ENCODE measurements around the gene SLIT3. TPM values are rescaled to one million over a fixed set of nuclear protein-coding genes. Genes with fewer than 3 reads are reported as not detected.

Gene SLIT3
- total RNA-seq, 4 donors from 2014 or later = 0.72 to 37.4 (median 5.3) TPM

- peaks cover 0 to 6% (median 0%) of the 10 kb centered on the region in 3 donors for H3K4me1 ChIP-seq
- H3K27ac ChIP-seq = no peak overlapping the region
- no peak for DNase-seq
- H3K27me3 ChIP-seq = peaks cover 0 to 24% (median 0%) of the 10 kb centered on the region in 4 donors
- no peak for TF ChIP-seq POLR2A (IDR thresholded peaks at IDR 0.05)
- TF ChIP-seq CTCF (IDR thresholded peaks at IDR 0.05) = no peak
- H3K9me3 ChIP-seq = no peaks in the 10 kb centered on the region
- no peak overlapping the region for H3K4me3 ChIP-seq
- no peaks in the 10 kb centered on the region for H3K36me3 ChIP-seq
- WGBS, 2 donors = 24 to 48% methylated on average over 2 of the region's 2 CpGs
- intact Hi-C loops (cut with DNase I) = no loop called here
Measured at GRCh38 chr5:169050146-169050571, 250.8 kb downstream of the SLIT3 start.

DNA sequence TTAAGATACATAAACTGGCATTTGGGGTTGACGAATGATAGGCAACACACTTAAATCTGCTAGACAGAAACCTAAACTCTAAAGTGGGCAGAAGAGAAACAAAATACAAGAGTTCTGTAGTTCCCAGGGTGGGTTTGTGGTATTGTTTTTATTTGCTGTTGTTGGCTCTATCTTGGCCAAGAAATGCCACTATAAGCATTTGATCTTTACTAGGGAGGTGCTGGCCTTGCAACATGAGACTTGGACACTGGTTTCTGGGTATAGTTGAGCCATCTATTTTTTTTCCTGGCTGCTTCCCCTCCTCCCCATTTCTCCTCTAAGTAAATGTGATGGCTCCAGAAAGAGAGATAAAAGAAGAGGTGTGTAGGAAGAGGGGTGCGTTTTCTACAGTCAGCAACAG is 251.2 kb downstream of the SLIT3 start:
- Histone ChIP-seq H3K4me1 (peaks cover 0 to 6% (median 0%) of the 10 kb centered on the region in 3 donors), H3K27ac (no peak overlapping the region), H3K4me3 (no peak overlapping the region), H3K9me3 (no peaks in the 10 kb centered on the region), H3K27me3 (peaks cover 0 to 24% (median 0%) of the 10 kb centered on the region in 4 donors), H3K36me3 (no peaks in the 10 kb centered on the region)
- TF ChIP-seq CTCF (IDR thresholded peaks at IDR 0.05) (no peak), POLR2A (IDR thresholded peaks at IDR 0.05) (no peak)
- WGBS, 2 donors = 78 to 100% methylated on average over 1 to 2 of the region's 2 CpGs
- no peak for DNase-seq
- intact Hi-C loops (cut with DNase I) = no loop called here

- WGBS, 2 donors = 88% methylated on average over 14 of the region's 14 CpGs
- Histone ChIP-seq H3K27ac (no peak overlapping the region), H3K4me1 (peaks cover 0 to 6% (median 0%) of the 10 kb centered on the region in 3 donors), H3K9me3 (no peaks in the 10 kb centered on the region), H3K36me3 (no peaks in the 10 kb centered on the region), H3K4me3 (no peak overlapping the region), H3K27me3 (peaks cover 0 to 24% (median 0%) of the 10 kb centered on the region in 4 donors)
- DNase-seq = no peak
- no peak for TF ChIP-seq POLR2A (IDR thresholded peaks at IDR 0.05)
- TF ChIP-seq CTCF (IDR thresholded peaks at IDR 0.05) = no peak
- intact Hi-C loops (cut with DNase I) = no loop called here
Measured at GRCh38 chr5:169048181-169049125, 252.5 kb downstream of the SLIT3 start.

DNA sequence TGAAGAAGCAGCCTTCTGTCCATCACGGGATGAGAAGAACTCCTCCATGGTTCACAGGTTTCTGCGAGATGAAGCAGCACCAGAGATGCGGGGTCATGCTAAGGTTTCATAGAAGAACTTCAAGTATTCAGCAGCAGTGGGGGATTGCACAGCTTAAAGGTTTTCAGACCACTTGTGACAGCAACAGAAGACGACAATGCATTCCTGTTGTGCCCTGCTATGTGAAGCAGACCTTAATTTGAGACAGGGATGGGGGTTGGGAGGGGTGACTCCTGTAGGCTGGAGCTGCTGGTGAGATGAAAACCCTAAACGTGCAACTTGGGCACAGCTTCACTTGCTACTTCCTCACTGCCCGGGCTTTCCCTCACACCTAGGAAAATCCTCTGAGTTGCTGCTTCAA is 256.0 kb downstream of the SLIT3 start:
- WGBS, 2 donors = 63 to 78% methylated on average over 4 to 5 of the region's 6 CpGs
- Histone ChIP-seq H3K36me3 (no peaks in the 10 kb centered on the region), H3K4me3 (no peak overlapping the region), H3K4me1 (peaks cover 0 to 9% (median 0%) of the 10 kb centered on the region in 3 donors), H3K9me3 (no peaks in the 10 kb centered on the region), H3K27me3 (peaks cover 0 to 29% (median 0%) of the 10 kb centered on the region in 4 donors), H3K27ac (no peak overlapping the region)
- intact Hi-C loops (cut with DNase I) = no loop called here
- no peak for TF ChIP-seq POLR2A (IDR thresholded peaks at IDR 0.05)
- no peak for TF ChIP-seq CTCF (IDR thresholded peaks at IDR 0.05)
- no peak for DNase-seq

DNA sequence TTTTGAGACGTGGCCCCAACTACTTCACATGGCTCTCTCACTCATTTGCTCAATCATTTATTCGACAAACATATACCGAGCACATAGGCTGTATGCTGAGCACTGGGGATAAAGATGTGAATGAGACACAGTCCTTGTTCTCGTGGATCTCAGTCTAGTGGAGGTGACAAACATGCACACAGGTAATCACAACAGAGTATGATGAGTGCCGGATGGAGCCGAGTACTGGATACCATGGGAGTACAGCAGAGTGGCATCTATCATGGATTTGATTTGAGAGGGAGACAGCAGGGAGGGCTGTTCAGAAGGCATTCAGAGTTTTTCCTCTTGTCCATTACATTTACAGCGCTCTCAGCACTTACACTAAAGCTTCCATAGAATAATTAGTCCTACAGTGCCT is 259.8 kb downstream of the SLIT3 start:
- no peak for DNase-seq
- peaks cover 0 to 9% (median 0%) of the 10 kb centered on the region in 3 donors for H3K4me1 ChIP-seq
- TF ChIP-seq CTCF (IDR thresholded peaks at IDR 0.05) (no peak), POLR2A (IDR thresholded peaks at IDR 0.05) (no peak)
- peaks cover 0 to 47% (median 0%) of the 10 kb centered on the region in 4 donors for H3K27me3 ChIP-seq
- no peaks in the 10 kb centered on the region for H3K36me3 ChIP-seq
- no peak overlapping the region for H3K27ac ChIP-seq
- intact Hi-C loops (cut with DNase I) = no loop called here
- H3K4me3 ChIP-seq = no peak overlapping the region
- no peaks in the 10 kb centered on the region for H3K9me3 ChIP-seq
- WGBS, 2 donors = 90 to 93% methylated on average over 7 of the region's 7 CpGs
